T1000 (cell line): ENCODE results near the gene PDCD1.
A peak's percentile ranks its signal among the peaks of the same experiment; 100 is the strongest.
"Not testable (repeated sequence)": the region's sequence is repeated elsewhere in the genome, so short reads cannot be mapped to it uniquely, and the experiment has no call there.

ENCODE experiments used
- DNase-seq: peaks from one replicate; lab custom pipeline; 2025; ENCODE audit warnings: mixed read lengths; lab: John Stamatoyannopoulos, UW

PDCD1 gene

DNA sequence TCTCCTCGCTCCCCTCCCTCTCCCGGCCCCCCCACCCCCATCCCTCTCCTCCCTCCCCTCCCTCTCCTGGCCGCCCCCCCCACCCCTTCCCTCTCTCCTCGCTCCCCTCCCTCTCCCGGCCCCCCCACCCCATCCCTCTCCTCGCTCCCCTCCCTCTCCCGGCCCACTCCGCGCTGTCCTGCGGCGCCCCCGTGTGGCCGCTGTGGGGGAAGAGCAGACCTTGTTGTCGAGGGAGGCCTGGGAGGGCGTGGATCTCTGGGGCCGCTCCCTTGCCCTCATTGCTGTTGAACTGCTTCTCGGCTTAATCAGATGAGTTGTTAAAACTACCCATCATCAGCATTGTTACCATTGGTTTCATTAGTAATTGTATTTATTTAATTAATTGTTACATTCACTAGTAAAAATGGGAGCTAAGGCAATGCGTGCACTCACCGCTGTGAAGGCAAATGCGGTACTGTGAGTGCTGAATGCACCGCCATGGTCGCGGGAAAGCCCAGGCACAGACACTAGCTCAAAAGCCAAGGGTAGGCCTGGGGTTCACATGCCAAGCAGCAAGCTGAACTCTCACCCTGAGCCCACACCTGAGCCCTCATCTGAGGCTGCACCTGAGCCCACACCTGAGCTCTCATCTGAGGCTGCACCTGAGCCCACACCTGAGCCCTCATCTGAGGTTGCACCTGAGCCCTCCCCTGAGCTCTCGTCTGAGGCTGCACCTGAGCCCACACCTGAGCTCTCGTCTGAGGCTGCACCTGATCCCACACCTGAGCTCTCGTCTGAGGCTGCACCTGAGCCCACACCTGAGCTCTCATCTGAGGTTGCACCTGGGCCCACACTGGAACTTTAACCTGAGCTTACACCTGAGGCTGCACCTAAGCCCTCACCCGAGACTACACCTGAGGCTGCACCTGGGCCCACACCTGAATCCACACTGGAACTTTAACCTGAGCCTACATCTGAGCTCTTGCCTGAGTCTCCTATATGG, 19.6 kb upstream of the PDCD1 start:
- peak; percentile 14 for DNase-seq

- no peak for DNase-seq
Measured at GRCh38 chr2:241877197-241877685, 18.5 kb upstream of the PDCD1 start.

GRCh38 chr2:241876528-241877196, 18.0 kb upstream of the PDCD1 start:
- no peak for DNase-seq

GRCh38 chr2:241875754-241876527, 17.2 kb upstream of the PDCD1 start:
- not testable (repeated sequence) for DNase-seq

DNA sequence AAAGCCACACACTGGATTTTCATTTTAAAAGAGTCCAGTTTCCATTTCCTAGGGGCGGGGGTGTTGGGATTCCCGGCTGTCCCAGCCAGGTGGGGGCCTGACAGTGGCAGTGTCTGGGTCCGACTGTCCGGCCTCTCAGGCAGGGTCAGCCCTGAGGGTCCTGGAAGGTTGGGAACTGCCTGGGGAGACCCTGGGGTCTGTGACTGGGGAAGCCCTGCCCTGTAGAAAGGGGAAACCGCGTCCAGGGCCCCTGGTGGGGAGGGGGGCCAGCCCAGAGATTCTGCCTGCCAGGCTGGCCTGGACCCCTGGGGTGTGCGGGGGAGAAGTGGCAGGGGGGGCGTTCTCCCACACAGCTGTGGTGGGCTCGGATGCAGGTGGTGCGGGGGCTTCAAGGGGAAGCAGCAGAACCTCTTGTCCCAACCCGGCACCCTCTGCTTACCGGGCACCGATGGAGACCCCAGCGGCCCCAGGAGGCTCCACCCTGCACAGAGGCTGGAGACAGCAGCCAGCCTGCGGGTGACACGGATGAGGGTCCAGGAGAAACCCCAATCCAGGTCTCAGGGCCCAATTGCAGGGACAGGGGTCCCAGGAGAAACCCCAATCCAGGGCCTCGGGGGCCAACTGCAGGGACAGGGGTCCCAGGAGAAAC, 15.7 kb upstream of the PDCD1 start:
- DNase-seq, result no peak

GRCh38 chr2:241873803-241874110, 15.1 kb upstream of the PDCD1 start:
- DNase-seq, result no peak

DNA sequence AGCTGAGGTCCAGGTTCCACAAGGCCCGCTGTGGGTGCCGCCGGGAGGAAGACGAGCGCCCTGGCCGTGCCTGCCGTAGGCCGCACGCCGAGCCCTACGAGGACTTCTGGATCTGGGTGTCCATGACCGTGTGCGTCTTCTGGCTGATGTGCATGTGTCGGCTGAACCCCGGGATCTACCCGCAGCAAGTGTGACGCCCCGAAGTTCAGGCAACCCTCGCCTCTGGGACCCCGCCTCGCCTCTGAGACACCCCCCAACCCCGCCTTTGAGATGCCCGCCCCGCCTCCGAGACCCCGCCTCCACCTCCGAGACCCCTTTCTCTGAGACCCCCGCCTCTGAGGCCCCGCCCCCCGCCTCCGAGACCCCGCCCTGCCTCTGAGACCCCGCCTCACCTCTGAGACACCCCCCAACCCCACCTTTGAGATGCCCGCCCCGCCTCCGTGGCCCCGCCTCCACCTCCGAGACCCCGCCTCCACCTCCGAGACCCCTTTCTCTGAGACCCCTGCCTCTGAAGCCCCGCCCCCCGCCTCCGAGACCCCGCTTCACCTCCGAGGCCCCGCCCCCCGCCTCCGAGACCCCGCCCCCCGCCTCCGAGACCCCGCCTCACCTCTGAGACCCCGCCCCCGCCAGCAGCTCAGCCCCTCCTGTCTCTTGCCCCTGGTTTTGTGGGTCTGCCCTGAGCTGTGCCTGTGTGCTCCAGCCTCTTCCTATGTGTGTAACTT, 14.5 kb upstream of the PDCD1 start:
- DNase-seq, result no peak

- no peak for DNase-seq
Measured at GRCh38 chr2:241872313-241872642, 13.6 kb upstream of the PDCD1 start.

GRCh38 chr2:241871538-241872312, 13.0 kb upstream of the PDCD1 start:
- no peak for DNase-seq

- DNase-seq, result no peak
Measured at GRCh38 chr2:241870611-241871537, 12.2 kb upstream of the PDCD1 start.

DNA sequence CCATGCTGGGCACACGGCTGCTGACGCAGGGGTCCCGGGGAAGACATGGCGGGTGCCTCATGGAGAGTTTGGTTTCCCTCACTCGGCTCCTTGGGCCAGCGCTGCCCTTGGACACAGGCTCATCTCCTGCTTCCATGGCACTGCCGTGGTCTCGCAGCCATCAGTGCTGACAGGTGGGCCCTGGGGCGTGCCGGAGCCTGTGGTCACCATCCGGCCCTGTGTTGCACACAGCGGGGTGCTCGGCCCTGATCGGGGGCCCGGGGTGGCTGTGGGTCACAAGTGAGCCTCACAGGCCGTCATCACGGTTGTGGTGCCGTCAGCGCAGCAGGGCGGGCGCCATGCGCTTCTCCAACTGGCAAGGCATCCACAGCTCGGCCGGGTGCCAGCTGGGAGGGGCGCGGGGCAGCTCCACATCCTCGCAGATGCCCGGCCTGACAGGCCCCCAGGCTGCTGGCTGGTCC, 11.4 kb upstream of the PDCD1 start:
- DNase-seq, result no peak

- no peak for DNase-seq
Measured at GRCh38 chr2:241869087-241869961, 10.6 kb upstream of the PDCD1 start, which contains the start of gene RTP5. Gene RTP5 (plus strand): TSS chr2:241869729. CDS start chr2:241869757, 28 bp downstream.

GRCh38 chr2:241868661-241869081, 10.0 kb upstream of the PDCD1 start:
- no peak for DNase-seq

DNA sequence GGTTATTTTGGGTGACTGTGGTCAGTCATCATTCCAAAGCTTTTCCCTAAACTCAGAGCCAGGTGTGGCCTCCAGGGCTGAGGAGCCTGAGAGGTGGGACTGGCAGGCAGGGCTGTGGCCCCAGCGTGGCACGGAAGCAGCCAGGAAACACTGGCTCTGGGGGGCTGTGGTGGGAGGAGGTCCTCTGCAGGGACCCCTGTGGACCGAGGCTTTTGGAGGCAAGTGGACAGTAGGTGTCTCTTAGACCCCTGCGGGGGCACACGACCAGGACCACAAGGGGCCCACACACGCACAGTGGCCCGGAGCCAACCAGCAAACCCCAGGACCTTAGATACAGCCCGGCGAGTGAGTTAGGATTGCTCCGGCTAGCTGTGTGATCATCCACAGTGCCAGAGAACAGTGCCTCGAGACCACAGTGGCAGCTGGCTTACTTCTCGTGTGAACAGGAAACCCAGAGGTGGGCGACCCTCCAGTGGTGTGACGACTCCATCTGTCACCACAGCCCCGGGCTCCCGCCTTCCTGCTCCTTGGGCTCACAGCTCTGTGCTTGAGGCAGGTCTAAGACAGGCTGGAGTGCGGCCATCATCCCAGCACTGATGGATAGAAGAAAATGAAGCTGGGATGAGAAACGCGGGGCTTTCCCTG, 9.2 kb upstream of the PDCD1 start:
- no peak for DNase-seq

GRCh38 chr2:241866790-241867645, 8.3 kb upstream of the PDCD1 start:
- no peak for DNase-seq

GRCh38 chr2:241865957-241866789, 7.5 kb upstream of the PDCD1 start:
- DNase-seq, result no peak
